ENCODE results near the gene AQP3.
"Not testable (repeated sequence)": the region's sequence is repeated elsewhere in the genome, so short reads cannot be mapped to it uniquely, and the experiment has no call there.

Gene AQP3

DNA sequence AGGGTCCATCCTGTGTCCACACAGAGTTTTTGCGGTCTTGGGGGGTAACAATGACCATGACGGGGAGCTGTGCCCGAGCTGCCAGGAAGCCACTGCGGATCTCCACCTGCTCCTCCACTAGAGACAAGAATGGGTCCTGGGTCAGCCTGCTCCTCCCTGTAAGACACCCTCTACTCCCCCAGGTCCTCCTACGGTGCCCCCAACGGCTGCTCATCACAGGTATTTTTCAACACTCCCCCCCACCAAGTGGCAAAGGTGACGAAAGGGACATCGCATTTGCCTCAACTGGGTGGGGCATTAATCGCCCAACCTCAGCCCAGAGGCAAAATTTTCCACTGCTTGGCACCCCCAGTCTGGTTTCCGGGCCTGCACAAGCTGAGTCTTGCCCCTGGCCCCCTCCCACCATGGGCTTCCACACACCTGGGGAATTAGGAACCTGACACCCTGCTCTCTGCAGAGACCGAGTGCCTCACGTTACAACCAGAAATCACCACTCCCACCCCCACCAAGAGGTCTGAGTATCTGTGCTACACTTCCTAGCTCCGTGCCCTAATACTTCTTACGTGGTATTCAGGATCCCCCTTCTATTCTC lies 16.7 kb upstream of the AQP3 start:
- no peak for DNase-seq

DNA sequence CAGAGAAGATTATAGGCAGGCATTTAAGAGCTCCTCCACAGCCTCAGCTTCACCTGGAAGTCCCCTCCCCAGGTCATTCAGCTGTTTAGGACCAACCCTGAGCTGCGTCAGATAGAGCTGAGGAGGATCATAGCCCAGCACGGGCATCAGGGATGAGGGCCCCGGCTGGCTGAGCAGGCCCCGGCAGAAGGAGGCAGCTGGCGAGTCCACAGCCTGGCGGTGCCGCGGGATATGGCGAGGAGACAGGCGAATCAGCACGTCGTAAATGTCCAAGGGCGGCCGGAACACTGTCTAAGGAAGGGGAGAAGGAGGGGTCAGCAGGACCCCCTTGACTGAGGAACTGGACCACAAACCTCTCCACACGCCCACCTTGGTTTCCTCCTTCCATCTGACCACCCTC lies 15.8 kb upstream of the AQP3 start:
- DNase-seq = no peak

DNA sequence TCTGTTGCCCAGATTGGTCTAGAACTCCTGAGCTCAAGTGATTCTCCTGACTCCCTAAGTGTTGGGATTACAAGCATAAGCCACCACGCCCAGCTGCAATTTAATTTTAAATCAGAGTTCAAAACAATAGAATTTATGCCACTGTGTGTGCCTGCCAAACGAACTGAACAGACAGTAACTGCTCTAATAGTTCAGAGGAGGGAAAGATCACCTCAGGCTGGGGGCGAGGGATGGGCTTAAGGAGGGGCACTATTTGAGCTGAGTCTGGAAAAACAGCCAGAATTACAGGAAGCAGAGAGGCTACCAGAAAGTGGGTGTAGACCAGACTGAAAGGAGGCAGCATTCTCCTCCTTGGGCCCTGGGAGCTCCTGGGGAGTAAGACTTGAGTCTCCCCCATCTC lies 14.1 kb upstream of the AQP3 start:
- DNase-seq = no peak

DNA sequence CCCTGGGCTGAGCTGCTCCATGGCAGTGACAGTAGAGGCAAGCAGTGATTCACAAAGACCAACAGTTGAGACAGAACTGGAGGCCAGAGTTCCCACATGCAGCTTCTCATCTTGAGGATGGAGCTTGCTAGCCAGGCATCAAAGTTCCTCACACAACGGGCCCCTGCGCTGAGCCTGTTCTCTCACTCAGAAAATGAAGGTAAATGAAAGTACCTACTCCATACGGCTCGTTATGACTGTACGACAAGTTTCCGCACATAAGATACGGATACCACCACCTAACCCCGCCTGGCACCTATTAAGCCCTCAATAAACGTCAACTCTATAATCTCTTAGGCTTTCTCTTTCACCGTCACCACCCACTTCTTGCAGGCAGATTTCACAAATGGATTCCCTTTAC lies 13.5 kb upstream of the AQP3 start:
- DNase-seq = no peak

DNA sequence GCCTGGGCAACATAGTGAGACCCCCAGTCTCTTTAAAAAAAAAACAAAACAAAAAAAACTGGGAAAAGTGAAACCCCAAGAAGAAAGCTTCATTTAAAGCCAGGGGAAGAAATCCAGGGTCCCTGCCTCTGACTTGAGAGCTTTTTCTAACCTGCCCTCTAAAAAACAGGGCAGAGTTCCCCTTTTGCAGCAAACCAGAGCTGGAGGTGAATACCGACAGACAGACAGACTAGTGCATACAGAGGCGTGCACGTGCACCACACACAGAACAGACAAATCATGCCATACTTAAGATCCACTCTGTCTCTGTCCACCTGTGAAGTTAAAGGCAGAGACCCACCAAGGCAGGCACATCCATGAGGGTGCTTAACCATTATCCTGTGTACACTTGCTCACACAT lies 11.7 kb upstream of the AQP3 start:
- DNase-seq = no peak

DNA sequence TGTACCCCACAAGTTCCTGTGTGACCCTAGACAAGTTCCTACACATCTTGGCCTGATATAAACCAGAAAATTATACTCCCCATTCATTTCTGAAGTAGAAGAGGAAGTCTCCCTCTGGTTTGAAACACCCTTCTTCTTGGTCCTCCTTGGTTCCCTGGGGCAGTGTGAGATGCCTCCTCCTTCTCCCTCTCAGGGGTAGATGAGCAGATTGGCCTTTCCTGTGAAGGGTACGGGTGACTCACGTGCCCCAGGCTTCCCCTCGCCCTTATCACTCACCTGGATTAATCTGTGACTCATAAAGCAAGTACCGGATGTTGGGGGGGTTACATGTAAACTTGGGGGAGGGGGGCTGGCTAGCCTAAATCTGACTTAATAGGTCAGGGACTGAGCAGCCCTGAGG lies 11.1 kb upstream of the AQP3 start:
- no peak for DNase-seq

DNA sequence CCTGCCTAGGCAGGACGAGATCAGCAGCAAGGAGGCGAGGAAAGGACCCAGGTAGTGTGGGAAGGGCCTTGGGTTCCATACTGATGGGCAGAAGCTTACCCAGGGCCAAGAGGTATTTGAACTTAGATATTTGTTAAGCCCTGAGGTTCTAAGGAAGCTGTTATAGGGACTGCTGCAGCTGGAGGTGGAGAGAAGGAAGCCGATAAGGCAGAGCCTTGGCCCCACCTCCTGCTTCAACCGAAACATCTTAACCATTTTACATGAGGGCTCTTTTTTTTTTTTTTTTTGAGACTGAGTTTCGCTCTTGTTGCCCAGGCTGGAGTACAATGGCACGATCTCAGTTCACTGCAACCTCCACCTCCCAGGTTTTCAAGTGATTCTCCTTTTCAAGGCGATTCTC lies 8.6 kb upstream of the AQP3 start:
- DNase-seq = no peak

DNA sequence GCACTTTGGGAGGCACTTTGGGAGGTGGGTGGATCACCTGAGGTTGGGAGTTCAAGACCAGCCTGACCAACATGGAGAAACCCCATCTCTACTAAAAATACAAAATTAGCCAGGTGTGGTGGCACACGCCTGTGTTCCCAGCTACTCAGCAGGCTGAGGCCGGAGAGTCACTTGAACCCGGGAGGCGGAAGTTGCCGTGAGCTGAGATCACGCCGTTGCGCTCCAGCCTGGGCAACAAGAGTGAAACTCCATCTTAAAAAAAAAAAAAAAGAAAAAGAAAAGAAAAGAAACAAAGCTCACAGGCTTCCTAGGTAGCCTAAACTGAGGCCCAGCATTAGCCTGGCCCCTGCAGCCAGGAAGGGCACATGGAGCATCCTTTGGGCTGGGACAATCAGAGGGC lies 8.1 kb upstream of the AQP3 start:
- DNase-seq = not testable (repeated sequence)

DNA sequence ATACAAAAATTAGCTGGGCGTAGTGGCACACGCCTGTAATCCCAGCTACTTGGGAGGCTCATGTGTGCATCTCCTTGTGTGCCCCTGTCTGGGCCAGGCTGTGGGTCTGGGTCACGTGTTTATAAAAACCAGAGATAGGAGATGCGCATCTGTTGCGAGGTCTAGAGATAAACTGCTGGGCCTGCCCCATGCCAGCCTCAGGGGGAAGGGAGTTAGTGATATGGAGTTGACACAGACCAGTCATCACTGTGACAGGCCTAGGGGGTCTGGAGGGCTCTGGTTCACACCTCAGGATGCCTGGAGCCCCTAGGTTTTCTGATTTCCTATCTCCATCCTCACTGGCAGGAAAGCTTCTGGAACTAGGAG lies 7.3 kb upstream of the AQP3 start:
- not testable (repeated sequence) for DNase-seq

DNA sequence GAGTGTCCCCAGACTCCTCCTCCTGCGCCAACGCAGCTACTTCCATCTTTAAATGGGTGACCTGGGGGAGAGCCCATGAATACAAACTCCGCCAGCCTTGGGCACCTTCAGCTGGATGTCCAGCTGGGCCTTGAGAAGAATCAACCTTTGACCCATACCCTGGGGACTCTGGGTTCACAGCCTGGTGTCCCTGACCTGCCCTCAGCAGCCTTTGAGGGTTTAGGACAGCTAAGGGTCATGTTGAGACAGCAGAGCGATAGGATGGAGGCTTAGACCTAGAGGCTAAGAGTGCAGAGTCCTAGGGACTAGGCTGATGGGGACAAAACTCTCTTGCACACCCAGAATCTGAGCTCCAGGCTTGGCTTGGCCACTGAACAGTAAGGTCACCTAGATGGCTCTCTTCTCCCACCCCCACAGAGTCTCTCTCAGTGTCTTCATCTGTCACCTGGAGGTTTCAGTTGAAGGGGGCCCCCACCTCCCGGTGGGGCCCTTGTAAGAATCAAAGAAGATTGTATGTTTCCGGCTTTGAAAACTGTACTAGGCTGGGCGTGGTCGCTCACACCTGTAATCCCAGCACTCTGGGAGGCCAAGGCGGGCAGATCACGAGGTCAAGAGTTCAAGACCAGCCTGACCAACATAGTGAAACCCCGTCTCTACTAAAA lies 6.7 kb upstream of the AQP3 start:
- no peak for DNase-seq

DNA sequence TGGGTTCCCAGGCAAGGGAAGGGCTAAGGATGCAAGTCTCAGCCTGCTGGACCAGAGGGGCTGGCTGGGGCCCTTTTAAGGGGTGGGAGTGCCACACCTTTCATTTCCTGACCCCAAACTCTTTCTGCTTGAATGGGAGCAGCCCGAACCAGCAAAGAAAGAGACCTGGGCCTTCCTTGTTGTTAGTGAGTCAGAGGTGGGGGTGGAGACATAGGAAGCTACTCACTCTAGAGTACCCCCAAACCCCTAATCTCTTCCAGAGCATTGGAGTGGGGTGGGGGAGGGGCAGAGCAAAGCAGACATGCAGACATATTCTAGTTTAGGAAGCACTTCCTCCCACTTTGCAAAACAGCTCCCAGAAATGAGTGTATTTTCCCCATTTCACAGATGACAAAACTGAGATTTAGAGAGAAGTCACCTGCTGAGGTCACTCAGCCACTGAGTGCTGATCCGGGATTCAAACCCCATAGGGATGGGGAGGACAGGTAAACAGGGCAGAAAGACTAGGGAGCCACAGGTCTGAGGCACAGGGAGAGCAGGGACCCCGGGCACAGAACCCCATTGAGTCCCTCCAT lies 6.0 kb upstream of the AQP3 start:
- no peak for DNase-seq

DNA sequence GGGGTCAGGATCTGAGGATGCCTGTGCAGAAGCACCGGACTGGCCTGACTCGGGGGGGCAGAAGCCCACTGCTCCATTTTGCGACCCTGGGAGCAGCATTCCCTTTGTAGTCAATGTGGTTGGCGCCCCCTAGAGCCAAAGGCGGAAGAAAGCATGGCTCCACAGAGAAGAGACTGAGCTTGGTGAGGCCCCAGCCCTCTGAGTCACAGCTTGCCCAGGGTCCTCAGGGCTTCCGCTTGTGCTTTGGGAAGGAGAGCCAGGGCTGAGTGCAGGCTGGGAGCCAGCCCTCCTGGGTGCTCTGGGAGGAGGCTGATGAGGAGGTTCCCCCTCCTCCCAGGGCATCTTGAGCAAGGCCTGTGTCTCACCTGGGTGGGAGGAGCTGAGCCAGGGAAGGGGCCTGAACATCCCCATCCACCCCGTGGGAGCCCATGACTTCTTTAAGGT lies 5.5 kb upstream of the AQP3 start:
- DNase-seq = no peak

DNA sequence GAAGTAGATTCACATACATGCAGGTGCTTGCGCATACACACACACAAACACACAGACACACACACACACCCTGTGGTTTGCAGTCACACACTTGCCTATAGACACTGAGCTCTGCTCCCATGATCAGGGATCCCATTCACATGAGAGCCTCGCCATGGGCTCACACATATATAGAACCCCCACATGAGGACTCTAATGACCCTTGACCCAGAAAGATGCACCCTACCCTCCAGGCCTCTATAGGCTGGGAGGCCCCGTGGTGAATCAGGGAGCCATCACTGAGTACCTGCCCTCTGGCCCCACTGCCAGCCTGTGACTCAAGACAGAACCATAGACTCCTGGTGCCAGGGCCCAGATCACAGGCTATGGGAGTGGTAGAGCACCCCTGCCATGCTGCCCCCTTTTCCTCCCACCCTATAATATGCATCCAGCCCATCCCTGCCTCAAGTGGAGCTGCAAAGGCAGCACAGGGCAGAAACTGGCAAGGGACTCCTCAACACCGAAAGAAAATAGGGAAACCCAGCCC lies 3.3 kb upstream of the AQP3 start:
- DNase-seq = no peak

DNA sequence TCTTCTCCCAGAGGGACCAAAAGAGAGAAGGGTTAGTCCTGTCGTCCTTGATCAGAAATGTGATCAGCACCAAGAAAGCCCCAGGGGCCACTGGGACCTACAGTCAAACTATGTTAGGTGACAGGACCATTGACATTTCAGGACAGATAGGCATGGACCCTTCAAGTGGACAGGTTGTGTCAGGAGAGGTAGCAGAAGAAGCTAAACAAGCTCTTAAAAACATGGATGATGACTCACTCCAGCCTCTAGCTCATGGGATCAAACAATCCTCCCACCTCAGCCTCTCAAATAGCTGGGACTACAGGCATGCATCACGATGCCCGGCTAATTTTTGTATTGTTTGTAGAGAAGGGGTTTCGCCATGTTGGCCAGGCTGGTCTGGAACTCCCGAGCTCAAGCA lies 2.3 kb upstream of the AQP3 start:
- DNase-seq = no peak

DNA sequence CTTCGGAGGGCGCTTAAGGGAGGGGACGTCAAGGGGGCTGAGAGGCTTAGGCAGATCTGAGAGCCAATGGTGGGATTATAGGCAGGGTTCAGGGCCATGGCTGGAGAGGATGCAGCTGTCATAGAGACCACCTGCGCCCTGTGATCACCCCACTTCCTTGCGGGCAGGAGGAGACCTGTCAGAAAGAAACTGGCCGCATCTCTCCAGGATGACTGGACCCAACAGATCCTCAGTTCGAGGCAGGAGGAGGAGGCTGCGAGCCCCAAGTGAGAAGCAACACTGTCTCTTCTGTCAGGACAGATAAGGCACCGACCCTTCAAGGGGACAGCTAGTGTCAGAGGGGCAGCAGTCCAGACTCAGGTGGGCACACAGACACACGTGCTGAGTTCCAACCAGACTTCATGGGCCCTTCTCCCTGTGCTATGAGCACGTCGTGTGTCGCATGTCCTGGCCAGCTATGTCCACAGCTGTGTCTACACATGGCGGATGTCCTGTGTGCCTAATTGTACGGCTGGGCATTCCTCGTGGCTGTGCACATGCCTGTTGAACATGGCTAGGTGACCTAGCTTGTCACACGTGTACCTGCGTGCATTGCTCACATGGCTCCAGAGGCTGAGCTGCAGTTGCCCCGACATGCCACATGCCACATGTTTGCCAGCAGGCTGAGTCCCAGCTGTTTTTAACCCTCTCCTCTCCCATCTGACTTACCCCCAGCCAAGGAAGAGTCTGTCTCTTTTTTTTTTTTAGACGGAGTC lies 583 bp upstream of the AQP3 start:
- DNase-seq = no peak

DNA sequence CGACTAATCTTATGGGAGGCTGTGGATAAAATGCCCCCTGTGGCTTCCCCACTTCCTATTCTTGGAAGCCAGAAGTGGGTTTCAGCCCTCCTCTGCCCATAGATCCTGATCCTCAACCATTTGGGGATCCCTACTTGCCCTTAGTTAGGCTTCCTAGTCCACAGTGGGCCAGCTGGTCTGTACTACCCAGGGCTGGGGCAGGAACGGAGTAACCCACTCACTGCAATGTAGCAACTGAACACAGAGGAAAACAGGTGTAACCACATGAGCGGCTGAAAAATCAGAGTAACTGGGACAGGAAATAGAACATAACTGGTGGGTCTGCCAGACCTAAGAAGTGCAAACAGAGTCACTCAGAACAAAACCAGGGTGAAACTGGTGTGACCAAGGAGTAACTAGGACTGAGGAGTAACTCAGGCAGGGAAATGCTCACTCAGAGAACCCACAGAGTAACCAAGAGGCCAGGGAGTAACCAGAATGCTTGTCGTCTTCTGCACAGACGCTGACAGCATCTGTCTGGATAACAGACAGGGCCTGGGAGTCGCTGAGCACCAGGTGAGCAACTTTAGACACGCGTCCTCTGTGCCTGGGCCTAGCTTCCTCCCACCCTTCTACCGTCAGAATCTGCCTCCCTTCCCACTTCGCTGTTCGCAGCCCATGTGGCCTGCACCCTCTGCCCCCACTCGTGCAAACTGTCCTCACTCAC lies 1.0 kb downstream of the AQP3 start:
- no peak for DNase-seq

DNA sequence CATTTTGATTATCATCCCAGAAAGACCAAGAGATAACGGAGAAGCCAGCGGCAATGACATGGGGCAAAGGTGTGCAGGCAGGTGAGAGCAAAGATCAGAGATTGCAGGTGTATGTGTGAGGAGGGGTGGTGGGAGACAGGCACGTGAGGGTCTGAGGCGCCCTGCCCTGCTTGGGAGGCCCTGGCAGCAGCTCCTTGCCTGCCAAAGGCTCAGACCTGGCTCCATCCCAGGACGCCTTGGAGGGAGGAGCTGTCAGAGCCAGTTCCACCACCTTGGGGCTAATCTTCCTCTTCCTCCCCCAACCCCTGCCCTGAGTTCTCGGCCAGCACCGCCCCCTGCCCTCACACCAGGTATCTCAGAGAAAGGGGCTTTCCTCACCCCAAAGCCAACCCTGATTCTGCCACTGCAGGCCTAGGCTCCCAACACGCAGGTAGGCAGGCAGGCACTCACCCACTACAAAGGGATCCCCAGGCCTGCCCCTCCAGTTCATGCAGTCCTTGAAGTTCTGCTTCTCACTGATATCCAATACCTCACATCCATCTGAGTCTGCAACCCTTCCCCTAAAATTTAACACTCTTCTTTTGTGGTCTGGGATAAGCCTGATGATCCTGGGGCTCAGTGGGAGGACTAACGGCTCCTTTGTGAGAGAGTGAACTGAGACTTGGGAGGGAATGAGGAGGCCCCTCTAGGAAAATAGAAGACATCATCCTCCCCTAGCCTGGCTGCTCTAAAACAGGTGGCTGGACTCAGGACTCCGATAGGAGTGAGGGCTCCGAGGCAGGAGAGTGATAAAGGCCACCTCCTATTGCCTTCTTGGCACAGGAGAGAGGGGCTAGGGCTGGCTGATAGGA lies 1.8 kb downstream of the AQP3 start:
- no peak for DNase-seq

DNA sequence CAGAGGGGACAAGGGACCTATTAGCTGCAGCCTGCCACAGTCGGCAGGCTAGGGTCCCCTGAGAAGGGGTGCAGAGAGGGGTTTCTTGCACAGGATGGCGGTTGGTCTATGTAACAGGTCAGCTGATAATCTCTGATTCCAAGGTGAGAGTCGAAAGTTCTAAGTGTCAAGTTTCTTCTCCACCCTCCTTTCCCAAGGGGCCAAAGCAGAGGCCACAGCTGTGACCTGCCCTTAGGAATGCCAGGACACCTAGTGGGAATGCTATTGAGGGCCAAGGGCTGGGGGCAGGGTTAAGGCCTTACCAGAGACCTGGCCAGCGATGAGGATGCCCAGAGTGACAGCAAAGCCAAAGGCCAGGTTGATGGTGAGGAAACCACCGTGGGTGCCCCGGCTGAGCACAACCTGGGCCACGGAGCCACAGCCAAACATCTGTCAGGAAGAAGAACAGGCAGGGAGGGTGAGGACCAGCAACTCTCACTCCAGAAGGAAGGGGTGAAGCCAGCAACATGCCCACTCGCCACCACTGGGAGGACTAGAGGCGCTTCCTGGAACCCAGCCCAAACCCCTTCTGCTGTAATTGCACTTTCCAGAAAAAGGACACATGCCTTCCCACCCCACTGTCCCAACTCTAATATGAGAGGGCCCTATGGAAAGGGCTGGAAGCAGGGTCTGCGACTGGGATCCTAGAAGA lies 3.8 kb downstream of the AQP3 start:
- no peak for DNase-seq

DNA sequence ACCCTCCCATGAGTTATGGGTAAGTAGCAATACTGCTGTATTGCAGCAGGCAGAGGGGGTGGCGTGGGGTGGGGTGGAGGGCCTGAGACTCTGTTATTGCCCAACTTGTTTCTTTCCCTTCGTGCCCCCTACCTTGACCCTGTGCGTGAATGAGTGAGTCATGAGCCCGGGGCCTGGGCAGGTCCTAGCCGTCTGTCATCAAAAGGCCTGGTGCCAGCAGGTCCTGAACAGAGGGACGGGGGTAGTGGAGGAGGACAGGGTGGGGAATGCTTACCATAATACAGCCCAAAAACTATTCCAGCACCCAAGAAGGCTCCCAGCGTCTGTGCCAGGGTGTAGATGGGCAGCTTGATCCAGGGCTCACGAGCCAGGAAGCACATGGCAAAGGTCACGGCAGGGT lies 4.3 kb downstream of the AQP3 start:
- DNase-seq = no peak

DNA sequence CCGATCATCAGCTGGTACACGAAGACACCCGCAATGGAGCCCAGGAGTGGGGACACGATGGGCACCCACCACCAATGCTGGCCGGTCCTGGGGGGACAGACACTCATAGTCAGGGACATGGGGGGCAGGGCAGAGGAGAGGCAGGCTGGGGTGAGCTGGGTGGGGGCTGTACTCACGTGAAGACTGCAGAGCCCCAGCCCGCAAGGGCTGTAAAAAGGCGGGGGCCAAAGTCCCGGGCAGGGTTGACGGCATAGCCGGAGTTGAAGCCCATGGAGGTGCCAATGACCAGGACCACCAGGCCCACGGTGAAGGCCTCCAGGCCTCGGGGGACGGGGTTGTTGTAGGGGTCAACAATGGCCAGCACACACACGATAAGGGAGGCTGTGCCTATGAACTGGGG lies 5.3 kb downstream of the AQP3 start:
- DNase-seq = no peak

DNA sequence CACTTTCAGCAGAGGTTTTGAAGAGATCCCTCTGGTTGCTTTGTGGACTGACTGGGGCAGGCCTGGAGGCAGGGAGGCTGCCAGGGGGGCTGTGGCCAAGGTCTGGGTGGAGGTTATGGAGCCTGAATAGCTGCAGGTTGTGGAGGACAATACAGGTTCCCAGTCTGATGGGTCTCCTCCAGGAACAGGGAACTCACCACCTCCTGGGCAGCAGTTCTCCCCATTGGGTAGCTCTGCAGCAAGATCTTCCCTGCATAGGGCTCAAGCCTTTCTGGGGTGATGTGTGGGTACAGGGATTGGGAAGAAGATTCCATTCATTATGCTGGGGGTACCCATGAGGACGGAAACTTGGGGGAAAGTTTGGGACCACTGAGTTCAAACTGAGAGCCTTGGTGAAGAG lies 6.8 kb downstream of the AQP3 start:
- no peak for DNase-seq

DNA sequence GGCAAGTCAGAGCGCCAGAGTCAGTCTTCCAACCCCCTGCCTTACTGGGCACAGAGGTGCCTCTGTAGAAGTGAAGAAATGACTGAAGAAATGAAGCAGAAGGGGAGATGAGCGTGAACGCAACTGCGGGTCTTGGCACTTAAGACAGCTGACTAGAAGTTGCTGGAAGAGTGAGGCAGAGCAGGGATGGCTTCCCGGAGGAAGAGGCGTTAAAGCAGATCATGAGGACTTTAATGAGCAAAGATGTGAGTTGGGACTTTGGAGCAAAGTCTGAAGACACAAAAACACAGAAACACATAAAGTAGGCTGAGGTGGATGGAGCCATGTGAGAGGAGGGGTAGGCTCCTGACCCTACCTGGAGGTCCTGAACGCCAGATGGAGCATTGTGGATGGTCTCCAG lies 7.2 kb downstream of the AQP3 start:
- no peak for DNase-seq
